HG02870 (cell line): Measurements from ENCODE around the gene ABCB9.
"Not testable (repeated sequence)": the region's sequence is repeated elsewhere in the genome, so short reads cannot be mapped to it uniquely, and the experiment has no call there.

Source experiments
- ATAC-seq: cut with Tn5 transposase; IDR thresholded peaks from one replicate; pipeline ENCODE4 v1.9.1; 2021; ENCODE audit warnings: mild to moderate bottlenecking, moderate library complexity; ENCODE audit not compliant: unreplicated experiment

ABCB9 gene

GRCh38 chr12:122903693-122904034, 62.6 kb downstream of the ABCB9 start:
- no peak for ATAC-seq

- no peak for ATAC-seq
Observed at GRCh38 chr12:122902854-122903692, 63.2 kb downstream of the ABCB9 start.

GRCh38 chr12:122899887-122900286, 66.4 kb downstream of the ABCB9 start:
- no peak for ATAC-seq

GRCh38 chr12:122896662-122897061, 69.6 kb downstream of the ABCB9 start:
- ATAC-seq = no peak

GRCh38 chr12:122895704-122896636, 70.3 kb downstream of the ABCB9 start, which contains the start of gene VPS37B:
Gene VPS37B (minus strand): TSS chr12:122896124. CDS start chr12:122896062, 62 bp downstream.
- no peak for ATAC-seq

- ATAC-seq = no peak
Observed at GRCh38 chr12:122895320-122895703, 71.0 kb downstream of the ABCB9 start.

GRCh38 chr12:122894193-122895121, 71.8 kb downstream of the ABCB9 start:
- no peak for ATAC-seq

GRCh38 chr12:122893208-122894153, 72.8 kb downstream of the ABCB9 start:
- no peak for ATAC-seq

GRCh38 chr12:122892724-122893123, 73.5 kb downstream of the ABCB9 start:
- ATAC-seq = not testable (repeated sequence)

GRCh38 chr12:122891661-122892525, 74.4 kb downstream of the ABCB9 start:
- no peak for ATAC-seq

- ATAC-seq = no peak
Observed at GRCh38 chr12:122889761-122890520, 76.3 kb downstream of the ABCB9 start.

- ATAC-seq = no peak
Observed at GRCh38 chr12:122888232-122888752, 78.0 kb downstream of the ABCB9 start.

- peak; percentile 22 for ATAC-seq
Observed at GRCh38 chr12:122887819-122888212, 78.4 kb downstream of the ABCB9 start.

- ATAC-seq = peak; percentile 72
Observed at GRCh38 chr12:122886851-122887818, 79.1 kb downstream of the ABCB9 start.

- ATAC-seq = no peak
Observed at GRCh38 chr12:122886161-122886560, 80.1 kb downstream of the ABCB9 start.

GRCh38 chr12:122884860-122885259, 81.4 kb downstream of the ABCB9 start:
- ATAC-seq = no peak
